K562 (cell line): ENCODE data around the gene RALY. TPM values are rescaled to one million over a fixed set of nuclear protein-coding genes. Genes with fewer than 3 reads are reported as not detected.

ENCODE experiments used
- ATAC-seq: fragments of 200-7000 bp; cut with Tn5 transposase; 3 replicates; pipeline ENCODE4 v1.9.1; 2020; ENCODE audit warnings: moderate library complexity
- BruUV-seq: library from RNA; stranded (reverse); fragments of 400-500 nt; replicated peaks from 2 replicates; lab custom pipeline; 2021; lab: Mats Ljungman, UMichigan
- CTCF ChIA-PET: fragments of 300-600 bp; formaldehyde crosslinking; extraction: SDS; loops from one replicate; lab custom pipeline; 2021; ENCODE audit warnings: low intra/inter-chr PET ratio; lab: Yijun Ruan, JAX
- POLR2A ChIA-PET: fragments of 300-600, 350-650 bp; sonication (Branson Sonifier 250); formaldehyde crosslinking; extraction: SDS; loops from one replicate; lab custom pipeline; 2021; ENCODE audit warnings: antibody characterized with exemption, inconsistent platforms; lab: Yijun Ruan, JAX
- DNase-seq, 4 experiments: peaks; one replicate each; pipeline versions ENCODE4 v3.0.0 to v3.0.0-alpha.2; 2011 to 2018; ENCODE audit warnings: low spot score in 3 of 4, mixed read lengths in 3 of 4; ENCODE audit errors: extremely low read depth in 1 of 4
- FAIRE-seq: peaks from 2 replicates; lab custom pipeline; 2011; peaks lifted over from hg19 to GRCh38; lab: Jason Lieb, UNC
- H2AFZ ChIP-seq: 2 replicates; pipeline ENCODE4 v1.6.0; 2011; ENCODE audit warnings: low read depth, low read length, control low read depth, inconsistent platforms
- H3K27ac ChIP-seq: fragments of 200-600 bp; 3 replicates; pipeline ENCODE4 v1.8.0; 2011; ENCODE audit warnings: low read depth, mild to moderate bottlenecking, control low read depth, inconsistent platforms, low read length, moderate library complexity, mixed read lengths; ENCODE audit errors: extremely low read depth
- H3K27me3 ChIP-seq, 2 experiments: fragments of 300-600 bp in 1 of 2; 2 replicates in 1 of 2; 3 replicates in 1 of 2; pipeline versions ENCODE4 v1.6.0 to v1.8.0; 2011; ENCODE audit warnings: inconsistent platforms in 2 of 2, low read length in 2 of 2, mild to moderate bottlenecking in 1 of 2, mixed read lengths in 1 of 2, moderate library complexity in 1 of 2; ENCODE audit not compliant: control insufficient read depth in 2 of 2, insufficient read depth in 2 of 2
- H3K36me3 ChIP-seq: fragments of 300-600 bp; 3 replicates; pipeline ENCODE4 v1.8.0; 2011; ENCODE audit warnings: mild to moderate bottlenecking, low read length, inconsistent platforms; ENCODE audit not compliant: control insufficient read depth, insufficient read depth
- H3K4me1 ChIP-seq, 2 experiments: fragments of 200-600 bp in 1 of 2; replicated peaks in 1 of 2; 2 replicates in 1 of 2; 3 replicates in 1 of 2; pipeline versions ENCODE4 v1.5.1 to v1.8.0; 2011; ENCODE audit warnings: inconsistent platforms in 2 of 2, low read length in 2 of 2, mild to moderate bottlenecking in 1 of 2, mixed read lengths in 1 of 2, moderate library complexity in 1 of 2; ENCODE audit not compliant: control insufficient read depth in 2 of 2, insufficient read depth in 2 of 2
- H3K4me2 ChIP-seq: 2 replicates; pipeline ENCODE4 v1.6.1; 2011; ENCODE audit warnings: low read length, control low read depth, inconsistent platforms, mixed read lengths; ENCODE audit not compliant: insufficient read depth
- H3K4me3 ChIP-seq: fragments of 200-600 bp; sonication (generic), shearing (Covaris generic); 2 replicates; pipeline ENCODE4 v1.5.1; 2016; ENCODE audit warnings: control low read depth, inconsistent platforms
- H3K79me2 ChIP-seq: fragments of 200-600 bp; 3 replicates; pipeline ENCODE4 v1.8.0; 2011; ENCODE audit warnings: low read length, inconsistent platforms; ENCODE audit not compliant: control insufficient read depth, insufficient read depth
- H3K9ac ChIP-seq, 2 experiments: 2 replicates each; pipeline versions ENCODE4 v1.6.0 to v1.6.1; 2011; ENCODE audit warnings: low read depth in 2 of 2, low read length in 2 of 2, control low read depth in 1 of 2, inconsistent platforms in 1 of 2, mild to moderate bottlenecking in 1 of 2, mixed read lengths in 1 of 2; ENCODE audit not compliant: insufficient read depth in 1 of 2
- H3K9me1 ChIP-seq: one replicate; pipeline ENCODE4 v1.6.0; 2011; ENCODE audit warnings: inconsistent platforms, mild to moderate bottlenecking, low read length, moderate library complexity; ENCODE audit not compliant: control insufficient read depth, insufficient read depth
- H3K9me3 ChIP-seq: replicated peaks from 2 replicates; pipeline ENCODE4 v1.5.1; 2011; ENCODE audit warnings: low read depth, low read length, inconsistent platforms; ENCODE audit not compliant: control insufficient read depth, insufficient read depth
- H4K20me1 ChIP-seq: replicated peaks from 2 replicates; pipeline ENCODE4 v1.6.1; 2011; ENCODE audit warnings: low read length, inconsistent platforms, mixed read lengths; ENCODE audit not compliant: control insufficient read depth, insufficient read depth
- BCOR ChIP-seq: fragments of 450-650 bp; IDR thresholded peaks from 2 replicates; pipeline ENCODE4 v1.6.1; 2016
- CEBPB ChIP-seq: fragments of 450-650 bp; IDR thresholded peaks from 2 replicates; pipeline ENCODE4 v1.6.1; 2016; ENCODE audit warnings: missing genetic modification characterization, missing compliant biosample characterization
- FOXA3 ChIP-seq, 2 experiments: fragments of 450-650 bp in 1 of 2; sonication (generic) in 1 of 2; formaldehyde crosslinking; IDR thresholded peaks in 1 of 2; conservative IDR thresholded peaks in 1 of 2; 2 replicates each; pipeline versions ENCODE4 v1.4.0 to v1.8.0; 2020 to 2022; ENCODE audit warnings: mild to moderate bottlenecking in 2 of 2, missing genetic modification reagents in 1 of 2
- GTF2A2 ChIP-seq: IDR thresholded peaks from 2 replicates; pipeline ENCODE4 v1.6.1; 2016; ENCODE audit warnings: mild to moderate bottlenecking, missing genetic modification characterization, missing compliant biosample characterization
- KDM1A ChIP-seq, 2 experiments: fragments of 450-650 bp; IDR thresholded peaks; 2 replicates each; pipeline ENCODE4 v1.6.1; 2016; ENCODE audit warnings: mild to moderate bottlenecking in 2 of 2
- RBM25 ChIP-seq: fragments of 200-400 bp; formaldehyde crosslinking; IDR thresholded peaks from 2 replicates; pipeline ENCODE4 v1.6.1; 2018; ENCODE audit warnings: low read length, low read depth, moderate library complexity; ENCODE audit not compliant: severe bottlenecking
- RCOR1 ChIP-seq, 2 experiments: IDR thresholded peaks; 2 replicates each; pipeline ENCODE4 v1.6.1; 2012; ENCODE audit warnings: low read depth in 2 of 2, low read length in 2 of 2, borderline replicate concordance in 1 of 2, improper control_type of control experiment in 1 of 2
- SMARCA5 ChIP-seq: fragments of 450-650 bp; IDR thresholded peaks from 2 replicates; pipeline ENCODE4 v1.6.1; 2016
- ZNF644 ChIP-seq: fragments of 200-800 bp; sonication (Bioruptor generic); IDR thresholded peaks from 2 replicates; pipeline ENCODE4 v1.6.1; 2016; ENCODE audit warnings: low read depth, missing genetic modification characterization, missing compliant biosample characterization
- WGBS: fragments of 100-300 bp; shearing (Covaris generic); methylation state at CpG from one replicate; pipeline ENCODE4 v1.1.6; 2016; ENCODE audit warnings: low coverage, mixed read lengths; ENCODE audit not compliant: insufficient coverage; ENCODE audit errors: missing lambda C conversion rate; 5-methylcytosine and 5-hydroxymethylcytosine counted together
- in situ Hi-C: fragments of 300-500 bp; cut with MboI; formaldehyde crosslinking; loops from 4 replicates; pipeline ENCODE4 v1.15.0; 2018; ENCODE audit warnings: inconsistent platforms, mixed read lengths
- intact Hi-C: fragments of 100-400 bp; cut with micrococcal nuclease; formaldehyde crosslinking; loops from 2 replicates; pipeline ENCODE4 v1.14.2; 2022
- polyA plus RNA-seq, 8 experiments: library from polyadenylated mRNA; depleted of rRNA in 4 of 8; stranded (reverse) in 5 of 8; unstranded in 3 of 8; fragments of >200 nt; fragmentation: Nextera tagmentation in 2 of 8; fragmentation: Illumina TruSeq in 1 of 8; extraction: Ambion mirVana in 2 of 8; extraction: Trizol in 1 of 8; gene quantifications; 2 replicates each; pipeline versions ENCODE4 v1.2.1 to v1.2.3, GENCODE V29; 2011 to 2014; ENCODE audit warnings: inconsistent platforms in 1 of 8, missing spikeins in 1 of 8
- total RNA-seq, 7 experiments: library from RNA; depleted of rRNA in 6 of 7; stranded (reverse); fragments of >200 nt in 6 of 7; fragmentation: Illumina TruSeq in 2 of 7; extraction: Trizol in 2 of 7; gene quantifications; 2 replicates each; pipeline versions ENCODE4 v1.2.1 to v1.2.3, GENCODE V29; 2011 to 2021; ENCODE audit warnings: low replicate concordance in 1 of 7
- TF ChIP-seq, protein P1 (sequence below), 2 experiments: fragments of 450-650 bp in 1 of 2; sonication (generic) in 1 of 2; formaldehyde crosslinking in 1 of 2; IDR thresholded peaks in 1 of 2; conservative IDR thresholded peaks in 1 of 2; 2 replicates each; pipeline versions ENCODE4 v1.6.1 to v1.8.1; 2016 to 2023; ENCODE audit warnings: mild to moderate bottlenecking in 2 of 2, moderate library complexity in 2 of 2, inconsistent platforms in 1 of 2, missing genetic modification reagents in 1 of 2

The RALY gene
- total and polyA plus RNA-seq, 9 of the 15 experiments (the other 6 are each of a cell fraction or from before 2014, with no cell fraction given): 0.80 to 207 (median 128) TPM

DNA sequence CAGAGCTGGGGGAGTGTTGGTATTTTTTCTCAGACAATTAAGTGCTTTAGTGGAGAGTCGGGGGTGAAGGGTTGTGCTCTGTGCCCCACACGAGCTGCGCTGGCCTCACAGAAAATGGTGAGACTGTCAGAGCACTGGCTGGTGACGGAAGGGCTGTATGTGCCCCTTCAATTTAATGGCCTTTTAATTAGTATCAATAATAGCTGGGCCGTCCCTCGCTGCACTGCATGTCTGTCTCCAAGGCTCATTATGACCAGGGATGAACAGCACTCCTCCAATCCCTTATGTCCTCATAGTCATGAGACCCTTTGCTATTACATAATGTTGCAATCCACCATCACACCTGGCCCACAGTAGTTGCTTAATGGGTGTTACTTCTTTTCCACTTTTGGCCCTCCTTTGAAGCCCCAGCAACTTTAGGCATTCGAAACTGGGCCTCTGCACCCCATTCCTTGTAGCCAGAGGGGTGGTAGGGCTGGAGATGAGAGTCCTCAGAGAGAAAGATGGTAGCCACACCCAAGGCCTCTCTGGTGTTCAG, 9.5 kb upstream of the RALY start:
- in situ Hi-C loops (no loop called here), intact Hi-C loops (no loop called here)
- TF ChIP-seq ZNF644 (tag): no peak
- peak; percentile 56 for TF ChIP-seq CEBPB (tag)
- no peaks in the 10 kb centered on the region for H3K36me3 ChIP-seq
- H3K4me1 ChIP-seq: no peaks in the 10 kb centered on the region; a peak in 1 of 5 replicates
- H3K79me2 ChIP-seq: no peaks in the 10 kb centered on the region
- no peak overlapping the region for H3K4me3 ChIP-seq
- WGBS: 16% methylated on average over 7 of the region's 7 CpGs
- ATAC-seq: no peak
- no peak overlapping the region for H3K27ac ChIP-seq
- no peak overlapping the region for H3K4me2 ChIP-seq
- H4K20me1 ChIP-seq: no peaks in the 10 kb centered on the region
- BruUV-seq: no TSS peak
- FAIRE-seq: no peak
- H3K9me3 ChIP-seq: no peaks in the 10 kb centered on the region
- H3K9ac ChIP-seq: no peak overlapping the region
- DNase-seq: no peak
- H2AFZ ChIP-seq: no peak overlapping the region
- H3K9me1 ChIP-seq: no peaks in the 10 kb centered on the region
- CTCF ChIA-PET: no interaction called here
- POLR2A ChIA-PET: interaction anchor here (0.7 kb wide), 1 partner anchor 12 kb away, joined by 5 read pairs; no protein-coding TSS in a partner anchor
- peaks cover 31 to 38% of the 10 kb centered on the region in 2 experiments for H3K27me3 ChIP-seq

- H2AFZ ChIP-seq: no peak overlapping the region
- no peak overlapping the region for H3K4me2 ChIP-seq
- no peaks in the 10 kb centered on the region for H3K9me3 ChIP-seq
- no peak overlapping the region for H3K9ac ChIP-seq
- DNase-seq: no peak
- no peaks in the 10 kb centered on the region for H3K36me3 ChIP-seq
- no peak overlapping the region for H3K4me3 ChIP-seq
- H4K20me1 ChIP-seq: no peaks in the 10 kb centered on the region
- CTCF ChIA-PET: no interaction called here
- peaks cover 23 to 32% of the 10 kb centered on the region in 2 experiments for H3K27me3 ChIP-seq
- no TSS peak for BruUV-seq
- WGBS: 0% methylated on average over 2 of the region's 2 CpGs
- in situ Hi-C loops: no loop called here
- no peak overlapping the region for H3K27ac ChIP-seq
- peak; percentile 52; the same call in 1 of the 2 replicates for TF ChIP-seq SMARCA5
- TF ChIP-seq GTF2A2 (tag): no peak
- TF ChIP-seq KDM1A (IDR thresholded peaks at IDR 0.05): peak in 1 of 2 experiments; percentile 44; a peak in 1 of 4 replicates
- TF ChIP-seq RCOR1 (IDR thresholded peaks at IDR 0.05; ENCODE audit: borderline replicate concordance in 1 of 2, low read depth in 2 of 2, low read length in 2 of 2): peak in 1 of 2 experiments; percentile 37; a peak in 1 of 4 replicates
- peak; percentile 78 for TF ChIP-seq RBM25
- TF ChIP-seq FOXA3 (CRISPR knock-in tag; conservative IDR thresholded peaks at IDR 0.05 in 1 of 2, IDR thresholded peaks at IDR 0.05 in 1 of 2): no peak
- TF ChIP-seq BCOR: peak; percentile 71; the same call in 1 of the 2 replicates
- TF ChIP-seq, protein P1, sequence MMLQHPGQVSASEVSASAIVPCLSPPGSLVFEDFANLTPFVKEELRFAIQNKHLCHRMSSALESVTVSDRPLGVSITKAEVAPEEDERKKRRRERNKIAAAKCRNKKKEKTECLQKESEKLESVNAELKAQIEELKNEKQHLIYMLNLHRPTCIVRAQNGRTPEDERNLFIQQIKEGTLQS (IDR thresholded peaks at IDR 0.05): no peak
- TF ChIP-seq, protein P1 (CRISPR knock-in tag; conservative IDR thresholded peaks at IDR 0.05): no peak
- TF ChIP-seq, all 486 proteins: peak for 5
- intact Hi-C loops: no loop called here
- no peak for ATAC-seq
- no peaks in the 10 kb centered on the region; a peak in 1 of 5 replicates for H3K4me1 ChIP-seq
- H3K79me2 ChIP-seq: no peaks in the 10 kb centered on the region
- no peak for FAIRE-seq
- H3K9me1 ChIP-seq: no peaks in the 10 kb centered on the region
- POLR2A ChIA-PET: no interaction called here
These were observed 8.4 kb upstream of the RALY start for GRCh38 chr20:33985280-33985679.
